Raji (cell line): Measurements from ENCODE around the gene CDC25B.

Experiments
- POLR2A ChIP-seq: IDR thresholded peaks from 2 replicates; pipeline ENCODE4 v1.6.1; 2011; ENCODE audit warnings: low read depth, low read length, control low read depth; ENCODE audit not compliant: insufficient read depth

CDC25B gene

GRCh38 chr20:3804781-3805180, 8.7 kb downstream of the CDC25B start:
- TF ChIP-seq POLR2A = no peak

DNA sequence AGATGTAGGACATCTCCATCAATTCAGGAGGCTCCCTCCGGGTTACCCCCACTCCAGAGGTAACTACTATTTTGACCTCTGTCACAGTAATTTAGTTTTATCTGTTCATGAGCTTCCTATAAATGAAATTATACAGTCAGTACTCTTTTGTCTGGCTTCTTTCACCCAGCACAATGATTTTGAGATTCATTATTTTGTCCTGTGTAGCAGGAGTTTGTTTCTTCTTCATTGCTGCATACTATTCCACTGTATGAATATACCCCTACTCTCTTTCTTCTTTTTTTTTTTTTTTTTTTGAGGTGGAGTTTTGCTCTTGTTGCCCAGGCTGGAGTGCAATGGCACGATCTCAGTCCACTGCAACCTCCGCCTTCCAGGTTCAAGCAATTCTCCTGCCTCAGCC, 12.4 kb downstream of the CDC25B start:
- no peak for TF ChIP-seq POLR2A

DNA sequence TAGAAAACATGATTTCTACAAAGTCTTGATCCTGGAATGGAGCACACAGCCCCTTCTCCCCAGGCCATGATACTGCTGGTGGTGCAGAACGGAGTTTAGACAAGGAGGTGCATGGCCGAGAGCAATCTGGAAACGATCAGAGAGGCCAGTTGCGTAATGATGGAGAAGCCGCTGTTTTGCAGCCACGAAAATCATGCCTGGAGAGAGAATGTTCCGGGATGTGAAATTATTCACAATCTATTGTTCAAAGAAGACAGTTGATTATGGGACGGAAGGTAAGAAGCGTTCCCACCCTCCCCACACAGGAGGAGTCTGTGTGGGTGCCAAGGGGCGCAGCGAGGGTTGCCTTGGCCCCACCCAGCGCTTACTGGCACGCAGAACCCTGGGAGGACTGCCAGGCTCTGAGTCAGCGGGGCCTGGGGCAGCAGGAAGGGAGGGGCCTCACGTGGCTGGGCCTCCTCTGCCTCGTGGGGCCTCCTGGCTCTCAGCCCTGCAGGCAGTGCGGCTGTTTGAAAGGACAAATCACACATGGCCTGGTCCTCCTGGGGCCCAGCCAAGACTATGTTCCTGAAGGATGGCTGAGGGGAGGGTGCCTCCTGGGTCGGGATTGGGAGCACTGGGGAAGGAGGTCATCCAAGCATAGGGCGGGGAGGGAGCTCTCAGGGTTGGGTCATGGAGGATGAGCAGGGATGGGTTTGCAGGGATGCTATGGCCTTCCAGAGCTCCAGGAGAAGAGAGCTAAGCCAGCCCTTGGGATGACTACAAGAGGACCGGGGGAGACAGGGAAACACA, 15.6 kb downstream of the CDC25B start:
- TF ChIP-seq POLR2A = no peak

GRCh38 chr20:3812259-3812681, 16.2 kb downstream of the CDC25B start:
- TF ChIP-seq POLR2A = no peak

DNA sequence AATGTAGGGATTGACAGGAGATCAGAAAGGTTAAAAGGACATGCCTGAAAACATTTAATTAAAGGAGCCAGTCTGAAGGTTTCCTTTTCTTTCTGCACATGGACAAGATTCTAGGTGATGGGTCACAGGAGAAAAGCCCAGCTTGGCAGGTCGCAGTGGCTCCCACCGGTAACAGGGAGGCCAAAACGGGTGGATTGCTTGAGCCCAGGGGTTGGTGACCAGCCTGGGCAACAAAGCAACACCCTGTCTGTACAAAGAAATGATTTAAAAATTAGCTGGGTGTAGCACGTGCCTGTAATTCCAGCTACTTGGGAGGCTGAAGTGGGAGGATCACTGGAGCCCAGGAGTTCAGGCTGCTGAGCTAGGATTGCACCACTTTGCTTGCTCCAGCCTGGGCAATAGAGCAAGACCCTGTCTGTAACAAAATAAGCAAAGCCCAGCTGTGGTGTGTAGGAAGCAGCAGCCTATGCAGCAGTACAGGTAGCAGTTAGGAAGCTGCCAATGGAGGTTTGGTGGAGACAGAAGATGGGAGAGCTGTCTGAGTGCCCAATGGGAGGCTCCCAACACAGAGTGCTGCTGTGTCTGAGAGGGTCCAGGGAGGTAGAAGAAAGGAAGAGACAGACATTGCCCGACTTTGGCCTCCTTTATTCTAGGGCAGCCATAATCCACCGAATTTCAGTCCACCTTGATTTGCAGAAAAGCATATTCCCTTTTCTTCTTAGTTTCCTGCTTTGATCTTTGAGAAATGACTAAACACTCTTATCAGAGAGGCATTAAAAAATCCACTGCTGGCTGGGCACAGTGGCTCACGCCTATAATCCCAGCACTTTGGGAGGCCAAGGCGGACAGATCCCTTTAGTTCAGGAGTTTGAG, 17.1 kb downstream of the CDC25B start:
- TF ChIP-seq POLR2A = no peak

GRCh38 chr20:3813848-3814581, 17.9 kb downstream of the CDC25B start:
- TF ChIP-seq POLR2A = no peak

- TF ChIP-seq POLR2A = no peak
Measured at GRCh38 chr20:3814928-3815495, 18.9 kb downstream of the CDC25B start.

DNA sequence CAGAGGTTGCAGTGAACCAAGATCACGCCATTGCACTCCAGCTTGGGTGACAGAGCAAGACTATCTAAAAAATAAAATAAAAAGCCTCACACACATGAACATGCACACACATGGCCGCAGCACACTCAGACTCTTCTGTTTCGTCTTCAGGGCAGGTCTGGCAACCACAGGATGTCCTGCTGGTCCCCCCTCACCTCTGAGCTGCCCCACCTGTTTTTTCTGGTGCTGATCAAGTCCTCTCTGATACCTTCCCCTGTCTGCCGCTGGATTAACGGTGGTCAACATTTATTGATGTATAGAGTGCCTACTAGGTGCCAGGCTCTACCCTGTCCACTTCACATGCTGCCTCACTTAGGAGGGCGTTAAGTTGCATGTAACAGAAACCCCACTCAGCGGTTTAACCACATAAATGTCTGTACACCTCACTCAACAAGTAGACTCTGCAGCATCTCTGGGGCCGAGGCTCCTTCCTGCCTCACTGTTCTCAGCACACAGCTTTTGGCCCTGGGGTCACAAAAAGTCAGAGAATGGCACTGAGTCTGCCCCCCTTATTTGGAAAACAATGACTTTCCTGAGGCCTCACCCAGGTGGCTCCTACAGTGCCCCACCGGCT, 19.7 kb downstream of the CDC25B start:
- TF ChIP-seq POLR2A = no peak

DNA sequence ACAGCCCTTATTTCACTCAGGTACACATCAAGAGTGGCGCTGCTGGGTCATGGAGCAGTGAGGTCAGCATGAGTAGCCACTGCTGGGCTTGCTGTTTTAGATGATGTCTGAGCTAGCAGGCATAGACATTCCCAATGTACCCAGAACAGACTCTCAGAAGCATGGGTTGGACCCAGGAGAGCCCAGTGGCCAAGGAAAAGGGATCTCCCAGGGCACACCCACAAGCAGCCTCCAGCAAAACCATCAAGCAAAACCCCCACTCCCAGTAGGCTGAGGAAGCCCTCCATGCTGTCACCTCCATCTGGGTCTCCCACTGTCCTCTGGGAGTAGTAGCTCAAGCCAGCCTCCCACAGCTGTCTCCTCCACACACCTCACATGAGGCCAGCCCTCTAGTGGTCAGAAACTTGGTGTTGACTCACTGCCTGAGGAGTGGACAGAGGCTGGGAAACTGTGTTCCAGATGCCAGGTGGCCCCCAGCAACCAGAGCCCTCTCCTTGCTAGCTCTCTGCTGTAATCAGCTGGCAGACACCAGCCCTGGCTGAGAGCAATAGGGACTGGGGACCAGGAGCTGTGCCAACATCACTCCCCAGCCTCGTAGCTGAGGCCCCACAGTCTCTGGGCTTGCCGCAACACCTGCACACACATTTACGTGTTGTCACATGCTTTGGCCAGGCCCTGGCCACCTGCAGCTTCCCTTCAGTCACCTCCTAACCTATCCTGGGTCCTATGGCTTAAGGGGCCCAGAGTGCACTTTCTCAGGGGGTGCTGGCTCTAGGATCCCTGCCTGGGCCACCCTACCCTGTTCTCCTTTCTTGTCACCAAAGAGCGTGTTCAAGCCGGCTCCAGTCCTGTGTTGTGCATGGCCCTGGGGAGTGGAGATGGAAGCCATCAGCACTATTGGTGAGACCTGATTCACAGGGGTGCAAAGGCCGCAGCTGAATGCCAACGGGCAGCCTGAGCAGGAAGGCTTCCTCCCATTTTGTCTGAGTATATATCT, 22.3 kb downstream of the CDC25B start:
- no peak for TF ChIP-seq POLR2A

GRCh38 chr20:3819411-3820047, 23.4 kb downstream of the CDC25B start:
- no peak for TF ChIP-seq POLR2A

DNA sequence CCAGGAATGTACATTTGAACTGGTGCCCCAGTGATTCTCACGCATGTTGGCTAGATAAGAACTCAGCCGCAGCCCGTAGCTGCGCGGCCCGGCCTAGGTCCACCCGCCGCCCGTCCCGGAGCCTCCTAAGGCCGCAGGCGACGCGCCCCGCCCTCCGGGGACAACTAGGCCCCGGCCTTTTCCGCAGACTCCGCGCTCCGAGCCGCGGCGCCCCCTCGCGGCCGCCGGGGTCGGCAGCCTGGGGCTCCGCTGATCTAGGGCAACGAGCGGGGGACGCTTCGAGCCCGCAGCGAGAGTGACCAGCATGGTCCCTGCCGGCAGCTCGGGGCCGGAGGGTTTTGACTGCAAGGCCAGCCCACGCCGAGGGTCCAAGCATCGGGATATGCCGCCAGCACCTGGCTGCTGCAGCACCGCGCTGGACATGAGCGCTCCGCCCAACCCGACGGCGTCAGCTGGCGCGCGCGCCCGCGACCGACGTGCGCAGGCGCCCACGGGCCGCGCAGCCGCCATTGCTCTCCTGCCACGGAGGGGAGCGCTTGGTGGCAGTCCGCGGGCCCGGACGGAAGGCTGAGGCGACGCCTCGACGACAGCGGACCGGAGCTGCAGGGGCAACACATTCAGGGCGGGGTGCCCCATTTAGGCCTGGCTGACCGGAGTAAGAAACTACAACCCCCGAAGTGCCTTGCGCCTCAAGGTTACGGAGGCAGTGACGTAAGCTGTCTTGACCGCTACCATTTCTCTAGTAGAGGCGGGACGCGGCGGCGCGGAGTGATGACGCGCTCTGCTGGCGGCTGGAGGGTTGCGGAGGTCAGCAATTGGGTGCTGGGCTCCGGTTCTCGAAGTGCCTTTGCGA, 24.2 kb downstream of the CDC25B start, which contains the start of gene AP5S1:
Gene AP5S1 (plus strand): TSS at position 500 of the 853 bp plus-strand sequence. CDS start 1,571 bp downstream, outside the sequence.
- peak; percentile 96 for TF ChIP-seq POLR2A
